Endothelial cell of umbilical vein (primary cell): ENCODE measurements around the gene OR2B6. TPM values are rescaled to one million over a fixed set of nuclear protein-coding genes. Genes with fewer than 3 reads are reported as not detected.

ENCODE experiments used
- BruUV-seq: library from RNA; stranded (reverse); fragments of 400-500 nt; replicated peaks from 2 replicates; lab custom pipeline; 2021; lab: Mats Ljungman, UMichigan
- CTCF ChIA-PET: fragments of 300-600, 350-600 bp; sonication (Branson Sonifier 250); formaldehyde crosslinking; loops from one replicate; lab custom pipeline; 2021; ENCODE audit warnings: antibody characterized with exemption, inconsistent platforms; lab: Charles Lee
- POLR2A ChIA-PET: fragments of 300-600, 350-600 bp; sonication (Branson Sonifier 250); formaldehyde crosslinking; loops from one replicate; lab custom pipeline; 2021; ENCODE audit warnings: antibody characterized with exemption, inconsistent platforms; lab: Charles Lee
- DNase-seq: peaks from one replicate; pipeline ENCODE4 v3.0.0-alpha.2; 2011; ENCODE audit warnings: low read depth, low spot score
- FAIRE-seq: peaks from 2 replicates; lab custom pipeline; 2011; peaks lifted over from hg19 to GRCh38; lab: Jason Lieb, UNC
- H2AFZ ChIP-seq: 2 replicates; pipeline ENCODE4 v1.6.0; 2012; ENCODE audit warnings: low read depth, low read length, control low read depth, inconsistent platforms
- H3K27ac ChIP-seq: 2 replicates; pipeline ENCODE4 v1.5.1; 2011; ENCODE audit warnings: low read depth, mild to moderate bottlenecking, control low read depth, low read length, moderate library complexity; ENCODE audit not compliant: insufficient read depth
- H3K27me3 ChIP-seq, 2 experiments: 2 replicates each; pipeline versions ENCODE4 v1.6.0 to v1.6.1; 2011; ENCODE audit warnings: low read length in 2 of 2, mixed read lengths in 1 of 2; ENCODE audit not compliant: control insufficient read depth in 2 of 2, insufficient read depth in 2 of 2
- H3K36me3 ChIP-seq, 2 experiments: 2 replicates in 1 of 2; 3 replicates in 1 of 2; pipeline ENCODE4 v1.5.1; 2011; ENCODE audit warnings: low read length in 2 of 2, mild to moderate bottlenecking in 1 of 2, moderate library complexity in 1 of 2; ENCODE audit not compliant: control insufficient read depth in 2 of 2, insufficient read depth in 2 of 2; ENCODE audit errors: extremely low read depth in 1 of 2
- H3K4me1 ChIP-seq: 3 replicates; pipeline ENCODE4 v1.5.1; 2011; ENCODE audit warnings: mild to moderate bottlenecking, low read length; ENCODE audit not compliant: control insufficient read depth, insufficient read depth; ENCODE audit errors: extremely low read depth
- H3K4me2 ChIP-seq: 2 replicates; pipeline ENCODE4 v1.6.1; 2011; ENCODE audit warnings: low read length, control low read depth, mixed read lengths; ENCODE audit not compliant: insufficient read depth
- H3K4me3 ChIP-seq, 3 experiments: fragments of 200-600 bp in 1 of 3; sonication (generic), shearing (Covaris generic) in 1 of 3; replicated peaks in 1 of 3; 2 replicates each; pipeline ENCODE4 v1.5.1; 2011 to 2016; ENCODE audit warnings: control low read depth in 3 of 3, low read length in 3 of 3, mild to moderate bottlenecking in 2 of 3, inconsistent platforms in 1 of 3, low read depth in 1 of 3, moderate library complexity in 1 of 3; ENCODE audit not compliant: insufficient read depth in 1 of 3
- H3K79me2 ChIP-seq: 2 replicates; pipeline ENCODE4 v1.6.0; 2012; ENCODE audit warnings: low read length, inconsistent platforms; ENCODE audit not compliant: control insufficient read depth, insufficient read depth
- H3K9ac ChIP-seq: replicated peaks from 2 replicates; pipeline ENCODE3; 2011; ENCODE audit warnings: low read length, control low read depth; ENCODE audit not compliant: insufficient read depth; ENCODE audit errors: extremely low read depth
- H3K9me1 ChIP-seq: replicated peaks from 3 replicates; pipeline ENCODE4 v1.6.0; 2011; ENCODE audit warnings: mild to moderate bottlenecking, low read length; ENCODE audit not compliant: control insufficient read depth, insufficient read depth; ENCODE audit errors: extremely low read depth
- H3K9me3 ChIP-seq: replicated peaks from 2 replicates; pipeline ENCODE4 v1.5.1; 2012; ENCODE audit warnings: low read length, inconsistent platforms; ENCODE audit not compliant: control insufficient read depth, insufficient read depth
- H4K20me1 ChIP-seq: replicated peaks from 2 replicates; pipeline ENCODE3; 2011; ENCODE audit warnings: mild to moderate bottlenecking, low read length; ENCODE audit not compliant: control insufficient read depth, insufficient read depth; ENCODE audit errors: extremely low read depth
- EZH2 ChIP-seq: IDR thresholded peaks from 2 replicates; pipeline ENCODE4 v1.6.1; 2012; ENCODE audit warnings: borderline replicate concordance, low read depth, mild to moderate bottlenecking, moderate library complexity, low read length, inconsistent platforms; ENCODE audit not compliant: severe bottlenecking
- FOS ChIP-seq: IDR thresholded peaks from 2 replicates; pipeline ENCODE4 v1.6.1; 2011; ENCODE audit warnings: mild to moderate bottlenecking, low read length, moderate library complexity, borderline replicate concordance; ENCODE audit not compliant: insufficient read depth
- GATA2 ChIP-seq: IDR thresholded peaks from 2 replicates; pipeline ENCODE4 v1.7.0; 2011; ENCODE audit warnings: low read depth, mild to moderate bottlenecking, moderate library complexity, mixed read lengths, low read length; ENCODE audit not compliant: insufficient read length, insufficient read depth
- JUN ChIP-seq: IDR thresholded peaks from 2 replicates; pipeline ENCODE4 v1.6.1; 2011; ENCODE audit warnings: borderline replicate concordance, low read depth; ENCODE audit not compliant: insufficient read length, insufficient read depth
- MAX ChIP-seq: IDR thresholded peaks from 2 replicates; pipeline ENCODE4 v1.6.1; 2011; ENCODE audit not compliant: insufficient read depth, insufficient read length
- MYC ChIP-seq: IDR thresholded peaks from one replicate; pipeline ENCODE4 v1.6.1; 2011; ENCODE audit warnings: mild to moderate bottlenecking, low read depth, low read length
- POLR2A ChIP-seq: IDR thresholded peaks from 2 replicates; pipeline ENCODE4 v1.6.1; 2012; ENCODE audit warnings: low read depth, mild to moderate bottlenecking, control low read depth, low read length
- POLR2AphosphoS5 ChIP-seq: IDR thresholded peaks from 2 replicates; pipeline ENCODE4 v1.6.1; 2012; ENCODE audit warnings: low read depth, mild to moderate bottlenecking, control low read depth, low read length, moderate library complexity; ENCODE audit not compliant: insufficient read depth
- dilution Hi-C: fragments of 300-500 bp; cut with MboI; formaldehyde crosslinking; loops from one replicate; pipeline ENCODE4 v1.15.0; 2019; ENCODE audit warnings: low sequenced_read_pairs; ENCODE audit not compliant: extremely low pct_ligation_motif_present
- intact Hi-C: fragments of 100-400 bp; cut with micrococcal nuclease; formaldehyde crosslinking; loops from one replicate; pipeline ENCODE4 v1.10.0; 2022
- polyA plus RNA-seq, 4 experiments: library from polyadenylated mRNA; depleted of rRNA in 3 of 4; stranded (reverse) in 3 of 4; unstranded in 1 of 4; fragments of >200 nt; gene quantifications; 2 replicates each; pipeline versions ENCODE4 v1.2.1 to v1.2.3, GENCODE V29; 2011 to 2012; ENCODE audit warnings: missing spikeins in 1 of 4
- total RNA-seq: library from RNA; stranded (reverse); gene quantifications from 2 replicates; pipeline ENCODE4 v1.2.3, GENCODE V29; 2021
- TF ChIP-seq, protein P1 (sequence below), 2 donors: IDR thresholded peaks; 1 replicate in 1 of 2; 2 replicates in 1 of 2; pipeline ENCODE4 v1.5.1; 2011; ENCODE audit warnings: low read length in 2 of 2, mild to moderate bottlenecking in 2 of 2, moderate library complexity in 2 of 2, control low read depth in 1 of 2, inconsistent platforms in 1 of 2, low read depth in 1 of 2; ENCODE audit not compliant: insufficient read depth in 1 of 2; ENCODE audit errors: extremely low read depth in 1 of 2

The OR2B6 gene
- total and polyA plus RNA-seq, 2 donors (not counting 3 experiments of a cell fraction or from before 2014, with no cell fraction given) = not detected

DNA sequence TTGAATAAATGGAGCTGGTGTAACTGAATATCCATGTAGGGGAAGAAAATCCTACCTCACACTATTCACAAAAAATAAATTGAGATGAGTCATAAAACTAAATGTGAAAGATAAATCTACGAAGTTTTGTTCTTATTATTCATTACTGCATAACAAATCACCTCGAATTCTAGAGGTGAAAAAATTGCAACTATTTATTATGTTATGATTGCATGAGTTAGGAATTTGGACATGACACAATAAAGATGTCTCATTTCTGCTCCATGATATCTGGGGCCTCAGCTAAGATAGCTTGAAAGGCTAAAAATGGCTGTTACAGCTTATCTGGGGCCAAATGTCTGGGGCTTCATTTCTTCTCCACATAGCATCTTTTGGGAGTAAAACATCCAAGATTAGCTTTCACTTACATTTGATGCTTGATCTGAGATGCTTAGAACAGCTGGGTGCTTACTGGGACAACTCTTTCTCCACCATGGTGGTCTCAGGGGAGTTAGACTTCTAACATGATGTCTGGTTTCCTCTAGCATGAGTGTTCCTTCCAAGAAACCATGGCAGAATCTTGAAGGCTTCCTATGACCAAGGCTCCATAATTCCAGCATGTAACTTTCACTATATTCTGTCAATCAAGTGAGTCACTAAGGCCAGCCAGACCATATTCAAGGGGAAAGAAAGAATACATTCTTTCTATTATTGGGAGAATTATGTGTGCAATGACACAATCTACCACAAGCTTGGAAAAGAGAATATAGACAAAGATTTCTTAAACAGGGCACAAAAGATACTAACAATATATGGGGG is 30.1 kb downstream of the OR2B6 start:
- H3K27ac ChIP-seq = no peak overlapping the region
- no peaks in the 10 kb centered on the region for H3K9me1 ChIP-seq
- ChIA-PET CTCF (no interaction called here), POLR2A (no interaction called here)
- no peaks in the 10 kb centered on the region for H3K27me3 ChIP-seq
- H3K36me3 ChIP-seq = no peaks in the 10 kb centered on the region
- no TSS peak for BruUV-seq
- no peak overlapping the region for H3K4me3 ChIP-seq
- no peak overlapping the region for H3K9ac ChIP-seq
- H3K79me2 ChIP-seq = no peaks in the 10 kb centered on the region
- H3K4me1 ChIP-seq = no peaks in the 10 kb centered on the region
- FAIRE-seq (no peak), DNase-seq (no peak)
- no peaks in the 10 kb centered on the region for H3K9me3 ChIP-seq
- TF ChIP-seq, protein P1, sequence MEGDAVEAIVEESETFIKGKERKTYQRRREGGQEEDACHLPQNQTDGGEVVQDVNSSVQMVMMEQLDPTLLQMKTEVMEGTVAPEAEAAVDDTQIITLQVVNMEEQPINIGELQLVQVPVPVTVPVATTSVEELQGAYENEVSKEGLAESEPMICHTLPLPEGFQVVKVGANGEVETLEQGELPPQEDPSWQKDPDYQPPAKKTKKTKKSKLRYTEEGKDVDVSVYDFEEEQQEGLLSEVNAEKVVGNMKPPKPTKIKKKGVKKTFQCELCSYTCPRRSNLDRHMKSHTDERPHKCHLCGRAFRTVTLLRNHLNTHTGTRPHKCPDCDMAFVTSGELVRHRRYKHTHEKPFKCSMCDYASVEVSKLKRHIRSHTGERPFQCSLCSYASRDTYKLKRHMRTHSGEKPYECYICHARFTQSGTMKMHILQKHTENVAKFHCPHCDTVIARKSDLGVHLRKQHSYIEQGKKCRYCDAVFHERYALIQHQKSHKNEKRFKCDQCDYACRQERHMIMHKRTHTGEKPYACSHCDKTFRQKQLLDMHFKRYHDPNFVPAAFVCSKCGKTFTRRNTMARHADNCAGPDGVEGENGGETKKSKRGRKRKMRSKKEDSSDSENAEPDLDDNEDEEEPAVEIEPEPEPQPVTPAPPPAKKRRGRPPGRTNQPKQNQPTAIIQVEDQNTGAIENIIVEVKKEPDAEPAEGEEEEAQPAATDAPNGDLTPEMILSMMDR (IDR thresholded peaks at IDR 0.05; ENCODE audit: extremely low read depth in 1 of 2, insufficient read depth in 1 of 2, low read depth in 1 of 2, low read length in 2 of 2) = no peak
- no peak for TF ChIP-seq GATA2
- no peak for TF ChIP-seq MYC
- no peak for TF ChIP-seq EZH2
- no peak for TF ChIP-seq JUN
- no peak for TF ChIP-seq FOS
- TF ChIP-seq POLR2A = no peak
- no peak for TF ChIP-seq POLR2AphosphoS5
- TF ChIP-seq MAX = no peak
- no peak overlapping the region for H2AFZ ChIP-seq
- dilution Hi-C loops = no loop called here
- intact Hi-C loops = no loop called here
- no peaks in the 10 kb centered on the region for H4K20me1 ChIP-seq
- H3K4me2 ChIP-seq = no peak overlapping the region
